ENCODE data around the gene AKR1C2.
"Not testable (repeated sequence)": the region's sequence is repeated elsewhere in the genome, so short reads cannot be mapped to it uniquely, and the experiment has no call there.

AKR1C2 gene

DNA sequence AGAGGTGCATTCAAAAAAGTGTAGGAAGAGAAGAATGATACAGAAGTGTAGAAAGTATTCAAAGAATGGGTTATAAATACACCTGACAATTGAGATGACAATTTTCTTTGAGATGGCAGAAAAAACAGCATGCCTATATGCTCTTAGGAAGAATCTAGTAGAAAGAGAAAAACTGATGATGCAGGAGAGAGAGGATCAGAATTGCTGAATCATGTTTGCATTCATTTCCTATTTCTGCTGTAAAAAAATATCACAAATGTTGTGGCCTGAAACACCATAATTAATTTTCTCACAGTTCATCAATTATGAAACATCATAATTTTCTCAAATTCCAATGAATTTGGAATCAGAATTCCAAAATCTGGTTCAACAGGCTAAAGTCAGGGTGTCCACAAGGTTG lies 50.3 kb downstream of the AKR1C2 start:
- DNase-seq: no peak

DNA sequence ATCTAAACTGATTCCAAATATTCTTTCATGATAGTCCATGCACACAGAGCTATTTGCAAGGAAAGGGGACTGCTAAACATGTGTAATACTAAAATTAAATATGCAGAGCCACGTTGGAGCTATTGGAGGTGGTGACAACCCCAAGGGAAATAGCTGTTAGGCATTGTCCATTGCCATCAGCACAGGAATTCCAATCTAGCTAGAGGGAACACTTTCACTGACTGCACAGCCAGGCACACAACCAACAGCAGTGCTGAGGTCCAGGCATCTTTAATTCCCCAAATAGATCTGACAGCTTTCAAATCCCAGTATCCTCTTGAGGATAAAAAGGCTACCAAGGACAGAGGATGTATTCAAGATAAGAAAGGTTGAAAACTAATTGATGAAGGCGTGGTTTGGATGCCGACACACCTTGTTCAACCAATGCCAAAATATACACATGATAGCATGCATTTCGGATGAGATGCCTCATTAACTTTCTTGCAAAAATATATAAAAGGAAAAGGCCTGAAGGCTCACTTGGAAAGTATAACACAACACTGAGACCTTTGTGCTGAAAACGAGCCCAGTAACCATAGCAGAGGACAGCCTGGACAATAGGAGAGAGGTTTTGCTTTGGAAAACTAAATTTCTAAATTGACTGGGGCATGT lies 52.0 kb downstream of the AKR1C2 start:
- DNase-seq: not testable (repeated sequence)

DNA sequence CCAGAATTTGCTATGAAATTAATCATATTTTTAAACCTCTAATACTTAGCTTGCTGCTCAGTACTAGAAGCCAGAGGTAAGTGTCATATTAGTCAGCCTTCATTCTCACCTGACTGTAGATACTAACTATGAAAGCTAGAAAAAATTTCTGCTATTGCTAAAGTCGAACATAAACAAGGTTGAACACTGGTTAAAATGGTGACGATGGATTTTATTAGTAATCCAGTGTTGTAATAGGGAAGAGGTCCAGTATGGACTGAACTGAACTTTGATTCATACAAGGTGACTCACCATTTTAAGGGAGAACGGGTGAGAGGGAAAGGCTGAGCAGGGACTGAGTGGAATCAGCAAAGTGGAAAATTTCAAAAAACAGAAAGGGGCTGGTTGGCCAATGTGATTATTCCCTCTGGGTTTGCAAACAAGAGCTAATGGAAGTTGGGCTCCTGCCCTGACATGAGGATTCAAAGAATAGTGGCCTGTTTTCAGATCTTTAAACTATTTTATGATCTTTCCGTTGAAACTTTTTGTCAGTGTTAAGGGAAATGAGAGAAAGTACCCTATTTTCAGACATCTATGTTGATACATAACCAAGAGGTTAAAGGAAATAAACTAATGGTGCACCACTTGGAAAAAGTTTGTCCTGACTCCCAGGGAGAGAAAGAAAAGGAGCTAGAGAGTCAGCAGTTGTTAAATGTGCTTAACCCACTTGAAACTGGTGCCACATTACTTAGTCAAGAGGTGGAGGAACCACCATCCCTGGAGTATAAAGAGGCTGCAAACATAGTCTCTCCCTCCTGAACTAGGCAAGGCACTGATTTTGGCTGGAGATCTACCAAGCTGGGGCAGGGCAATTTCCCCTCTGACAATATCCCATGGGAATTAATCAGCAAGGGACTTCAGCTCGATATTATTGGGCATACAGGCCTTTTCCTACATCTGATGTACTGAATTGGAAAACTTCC lies 55.7 kb downstream of the AKR1C2 start:
- no peak for DNase-seq

DNA sequence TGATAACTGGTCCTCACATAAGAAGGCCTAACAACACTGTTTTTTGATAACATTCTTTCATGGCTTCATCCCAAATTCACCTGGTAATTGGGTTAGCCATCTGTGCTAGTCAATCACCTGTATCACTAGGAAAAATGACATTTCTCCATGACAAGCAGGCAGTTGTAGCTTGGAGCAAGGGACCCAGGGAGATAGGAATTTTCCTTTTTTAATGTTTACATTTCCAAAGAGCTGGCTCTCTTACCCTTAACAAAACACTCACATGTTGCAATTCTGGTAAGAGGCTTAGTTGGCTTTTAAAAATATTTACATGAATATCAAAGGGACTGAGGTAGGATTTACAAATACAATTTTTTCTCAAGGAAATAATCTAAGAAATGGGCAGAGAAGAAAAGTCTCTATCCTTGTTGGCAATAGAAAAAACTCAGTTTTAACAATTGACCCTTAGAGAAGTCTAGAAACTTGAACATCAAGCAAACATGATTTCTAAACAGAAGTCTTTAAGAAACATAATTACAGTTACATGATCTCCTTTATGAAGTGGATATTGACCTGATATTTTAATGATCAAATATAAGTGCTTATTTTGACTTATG lies 56.5 kb downstream of the AKR1C2 start:
- no peak for DNase-seq

DNA sequence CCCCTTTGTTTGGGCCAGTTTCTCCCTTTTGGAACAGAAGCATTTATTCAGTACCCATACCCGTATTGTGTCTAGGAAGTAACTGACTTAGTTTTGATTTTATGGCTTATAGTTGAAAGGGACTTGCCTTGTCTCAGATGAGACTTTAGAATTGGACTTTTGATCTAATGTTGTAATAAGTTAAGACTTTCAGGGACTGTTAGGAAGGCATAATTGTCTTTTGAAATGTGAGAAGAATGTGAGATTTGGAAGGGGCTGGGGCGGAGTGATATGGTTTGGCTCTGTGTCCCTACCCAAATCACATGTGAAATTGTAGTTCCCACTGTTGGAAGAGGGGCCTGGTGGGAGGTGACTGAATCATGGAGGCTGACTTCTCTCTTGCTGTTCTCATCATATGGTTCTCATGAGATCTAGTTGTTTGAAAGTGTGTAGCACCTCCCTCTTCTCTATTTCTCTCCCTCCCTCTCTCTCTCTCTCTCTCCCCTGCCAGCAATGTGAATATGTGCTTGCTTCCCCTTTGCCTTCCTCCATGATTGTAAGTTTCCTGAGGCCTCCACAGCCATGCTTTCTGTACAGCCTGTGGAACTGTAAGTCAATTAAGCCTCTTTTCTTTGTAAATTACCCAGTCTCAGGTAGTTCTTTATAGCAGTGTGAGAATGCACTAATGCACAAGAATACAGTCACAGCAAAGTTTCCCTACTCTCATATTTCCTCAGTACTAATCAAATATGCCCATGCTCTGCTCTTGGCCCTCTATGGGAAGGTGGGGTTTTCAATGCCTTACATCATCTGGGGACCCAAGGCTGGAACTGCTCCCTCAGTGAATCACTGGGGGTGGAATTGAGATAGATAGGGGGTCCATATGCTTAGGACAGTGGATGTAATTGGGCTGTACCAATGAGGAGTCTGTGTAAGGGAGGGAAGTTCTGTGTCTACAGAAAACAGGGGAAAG lies 57.6 kb downstream of the AKR1C2 start:
- no peak for DNase-seq

DNA sequence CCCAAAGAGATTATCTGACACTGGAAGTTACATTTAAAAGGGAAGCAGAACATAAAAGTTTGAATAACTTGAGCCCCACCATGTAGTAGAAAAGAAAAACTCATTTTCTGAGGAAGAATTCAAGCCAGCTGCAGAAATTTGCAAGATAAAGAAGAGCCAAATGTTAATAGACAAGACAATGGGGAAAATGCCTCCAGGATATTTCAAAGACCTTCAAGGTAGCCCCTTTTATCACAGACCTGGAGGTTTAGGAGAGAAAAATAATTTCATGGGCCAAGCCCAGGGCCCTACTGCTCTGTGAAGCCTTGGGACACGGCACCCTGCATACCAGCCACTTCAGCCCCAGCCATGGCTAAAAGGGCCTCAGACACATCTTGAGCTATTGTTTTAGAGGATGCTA lies 58.8 kb downstream of the AKR1C2 start:
- DNase-seq: no peak

DNA sequence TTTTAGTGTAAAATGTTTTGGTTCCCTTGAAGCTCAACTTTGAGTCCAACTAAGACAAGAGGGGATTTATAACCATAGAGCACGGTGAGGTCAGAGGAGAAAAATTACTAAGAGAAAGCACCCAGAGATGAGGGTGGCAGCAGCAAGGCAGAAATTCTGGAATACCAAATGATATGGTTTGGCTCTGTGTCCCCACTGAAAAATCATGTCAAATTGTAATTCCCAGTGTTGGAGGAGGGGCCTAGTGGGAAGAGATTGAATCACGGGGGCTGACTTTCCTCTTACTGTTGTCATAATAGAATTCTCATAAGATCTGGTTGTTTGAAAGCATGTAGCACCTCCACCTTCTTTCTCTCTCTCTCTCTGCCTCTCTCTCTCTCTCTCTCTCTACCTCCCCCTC lies 59.8 kb downstream of the AKR1C2 start:
- DNase-seq: no peak

DNA sequence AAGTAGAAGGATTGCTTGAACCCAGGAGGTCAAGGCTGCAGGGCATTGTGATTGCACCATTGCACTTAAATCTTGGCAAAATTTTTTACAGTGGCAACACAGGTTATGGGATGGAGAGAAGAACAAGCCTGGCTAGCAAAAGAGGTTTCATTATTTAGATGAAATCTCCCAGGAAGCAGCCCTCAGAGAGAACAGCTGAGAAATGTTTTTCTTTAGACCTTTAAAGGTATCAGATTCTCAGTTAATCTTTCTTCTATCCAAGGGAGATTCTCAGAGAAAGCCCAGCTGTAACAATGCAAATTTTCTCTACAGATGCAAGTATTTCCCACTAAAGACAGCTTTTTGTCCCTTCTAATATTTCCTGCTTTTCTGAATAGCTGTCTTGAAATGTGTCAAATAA lies 60.2 kb downstream of the AKR1C2 start:
- not testable (repeated sequence) for DNase-seq

DNA sequence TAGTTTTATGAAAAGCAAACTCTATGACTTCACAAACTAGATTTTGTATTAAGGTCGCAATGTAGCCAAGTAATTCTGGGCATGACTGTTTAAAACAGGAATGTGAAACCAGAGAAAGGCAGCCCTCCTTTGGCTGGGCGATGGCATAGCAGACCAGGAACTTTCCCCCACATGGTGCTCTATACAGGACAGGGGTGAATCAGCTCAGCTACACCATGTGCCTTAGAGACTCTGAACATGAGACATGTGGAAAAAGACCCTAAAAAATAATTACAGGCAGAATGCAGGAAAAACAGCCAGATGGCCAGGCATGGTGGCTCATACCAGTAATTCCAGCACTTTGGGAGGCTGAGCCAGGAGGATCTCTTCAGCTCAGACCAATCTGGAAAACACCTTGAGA lies 60.7 kb downstream of the AKR1C2 start:
- not testable (repeated sequence) for DNase-seq

DNA sequence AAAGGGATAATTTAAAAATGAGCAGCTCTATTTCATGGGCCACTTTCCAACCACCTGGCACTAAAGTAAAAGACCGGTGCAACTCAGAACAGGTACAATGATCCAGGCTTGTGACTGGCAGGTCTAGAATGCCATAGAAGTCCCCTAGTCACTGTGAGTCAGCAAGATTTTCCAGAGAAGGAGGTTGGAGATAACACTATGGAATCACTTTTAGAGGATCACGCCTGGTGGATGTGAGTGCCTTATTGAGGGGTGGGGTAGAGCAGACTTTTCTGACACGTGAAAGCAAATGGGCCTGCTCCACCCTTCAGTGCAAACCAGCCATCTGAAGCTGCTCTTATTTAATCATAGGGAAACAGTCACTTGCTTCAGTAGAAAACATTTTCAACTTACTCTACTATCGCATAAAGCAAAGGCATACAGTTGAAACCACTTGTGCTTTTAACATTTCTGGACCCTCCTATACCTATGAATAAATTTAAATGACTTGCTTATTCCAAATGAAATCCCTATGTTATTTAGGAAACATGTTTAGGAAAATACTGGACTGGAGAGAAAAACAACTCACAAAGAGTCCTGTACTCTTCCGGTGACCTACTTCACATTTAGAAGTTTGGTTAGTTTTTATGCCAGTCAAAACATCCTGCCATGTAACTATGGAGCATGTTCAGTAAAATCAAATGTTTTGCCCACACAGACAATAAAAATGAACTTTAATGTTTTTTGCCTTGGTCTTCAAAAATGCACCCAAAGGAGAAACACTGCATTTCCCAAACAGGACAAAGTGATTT lies 61.9 kb downstream of the AKR1C2 start:
- DNase-seq: no peak

DNA sequence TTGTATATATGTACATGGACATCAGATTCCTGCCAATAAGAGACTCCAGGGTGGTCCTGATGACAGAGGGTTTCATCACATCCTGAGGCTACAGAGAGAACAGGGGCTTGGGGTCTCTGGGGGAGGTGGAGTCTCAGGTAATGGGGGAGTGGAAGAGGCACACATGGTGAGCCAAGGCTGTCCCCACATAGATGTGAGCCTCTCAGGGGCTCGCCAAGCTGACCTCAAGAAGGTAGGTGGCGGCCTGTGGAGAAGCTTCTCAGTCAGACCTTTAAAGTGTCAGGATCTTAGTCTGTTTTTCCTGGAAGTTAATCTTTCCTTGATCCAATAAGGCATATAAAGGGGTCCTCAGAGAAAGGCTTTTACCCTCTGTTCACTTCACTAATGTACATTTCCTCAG lies 62.7 kb downstream of the AKR1C2 start:
- DNase-seq: not testable (repeated sequence)

DNA sequence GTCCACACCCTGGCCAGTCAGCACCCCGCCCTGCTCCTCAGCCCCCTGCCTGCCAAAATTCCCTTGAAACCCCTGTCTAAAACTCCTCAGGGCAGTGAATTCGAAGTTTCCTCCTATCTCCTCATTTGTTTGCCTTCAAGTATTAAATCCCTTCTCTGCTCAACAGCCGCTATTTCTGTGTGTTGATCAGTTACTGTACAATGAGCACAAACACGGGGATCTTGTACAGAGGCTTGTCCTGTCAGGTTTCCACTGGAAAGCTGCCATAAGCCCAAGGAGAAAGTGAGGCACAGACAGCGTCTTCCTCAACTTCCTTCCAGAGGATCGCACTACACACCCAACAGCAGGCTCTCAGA lies 63.6 kb downstream of the AKR1C2 start:
- not testable (repeated sequence) for DNase-seq

DNA sequence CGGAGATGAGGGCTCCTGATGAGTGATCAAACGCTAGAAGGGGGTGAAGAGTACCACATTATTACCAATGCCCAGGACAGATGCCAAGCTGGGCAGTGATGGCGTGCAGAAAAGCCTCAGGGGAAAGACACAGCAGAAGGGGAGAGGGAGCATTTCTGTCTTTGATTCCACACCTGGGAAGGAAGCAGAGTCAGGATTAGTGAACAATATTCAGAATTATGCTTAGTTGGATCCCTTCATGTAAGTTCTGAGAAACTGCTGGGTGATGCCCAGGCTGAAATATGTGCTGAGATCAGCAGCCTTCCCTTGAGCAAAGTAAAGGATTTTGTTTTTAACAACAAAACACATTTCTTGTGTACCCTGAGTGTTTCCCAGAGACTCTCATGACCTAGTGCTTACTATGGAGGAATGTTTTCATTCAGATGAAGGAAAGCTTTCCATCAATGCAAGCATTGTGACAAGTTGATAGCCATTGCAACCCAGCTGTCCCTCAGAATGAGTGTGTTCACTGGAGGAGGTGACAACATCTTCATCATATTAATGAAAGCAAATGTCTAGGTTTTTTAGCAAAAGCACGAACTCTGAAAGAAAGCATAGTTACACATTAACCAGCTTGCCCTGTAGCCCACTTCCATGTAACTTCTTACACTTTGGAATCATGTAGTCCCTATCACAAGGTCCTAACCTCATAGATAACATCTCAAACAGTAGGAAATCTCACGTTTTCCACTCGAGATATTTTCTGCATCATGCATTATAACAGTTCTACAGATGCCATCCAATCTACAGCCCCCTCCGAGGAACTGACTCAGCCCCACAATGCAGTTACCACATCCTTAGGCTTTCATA lies 64.2 kb downstream of the AKR1C2 start:
- no peak for DNase-seq

Data from NCI-H1092 (cell line).